Stimulated activated CD4-positive, alpha-beta T cell treated with anti-CD3 and anti-CD28 coated beads, Interleukin-15, amount 100 ng/mL, for 24 hours (primary cell): Measurements from ENCODE around the gene ACBD6.
"Not testable (repeated sequence)": the region's sequence is repeated elsewhere in the genome, so short reads cannot be mapped to it uniquely, and the experiment has no call there.

Experiments
- DNase-seq: peaks from one replicate; pipeline ENCODE4 v3.0.0-alpha.2; 2020

Gene ACBD6

DNA sequence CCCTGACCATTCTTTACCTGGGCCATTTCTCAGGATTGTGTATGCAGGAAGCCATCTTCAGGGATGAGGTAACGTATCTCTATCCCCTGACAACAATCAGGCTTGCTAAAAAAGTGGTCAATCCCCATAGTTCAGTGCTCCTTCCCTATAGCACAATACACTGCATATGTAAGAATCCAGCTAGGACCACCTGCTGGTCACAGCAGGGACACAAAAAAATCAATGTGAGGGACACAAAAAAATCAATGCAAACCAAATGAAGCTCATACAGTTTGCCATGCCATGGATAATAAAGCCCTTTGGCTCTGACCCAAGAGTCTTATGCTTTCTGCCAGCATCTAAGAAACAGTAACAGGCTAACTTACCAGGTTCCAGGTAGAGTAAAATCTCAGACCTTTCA lies 16.3 kb downstream of the ACBD6 start:
- no peak for DNase-seq

DNA sequence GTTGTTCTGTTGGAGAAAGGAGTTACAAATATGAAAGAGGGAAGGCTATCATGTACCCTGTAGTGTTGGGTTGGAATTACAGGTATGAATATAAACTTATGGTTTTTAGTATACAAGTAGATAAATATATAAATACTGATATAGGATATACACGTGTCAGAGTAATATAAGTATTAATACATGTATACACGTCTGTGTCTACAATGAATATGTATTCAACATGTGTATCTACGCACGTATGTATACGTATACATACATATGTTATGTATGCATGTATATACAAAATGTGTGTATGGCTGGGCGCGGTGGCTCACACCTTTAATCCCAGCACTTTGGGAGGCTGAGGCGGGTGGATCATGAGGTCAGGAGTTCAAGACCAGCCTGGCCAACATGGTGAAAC lies 17.9 kb downstream of the ACBD6 start:
- no peak for DNase-seq

DNA sequence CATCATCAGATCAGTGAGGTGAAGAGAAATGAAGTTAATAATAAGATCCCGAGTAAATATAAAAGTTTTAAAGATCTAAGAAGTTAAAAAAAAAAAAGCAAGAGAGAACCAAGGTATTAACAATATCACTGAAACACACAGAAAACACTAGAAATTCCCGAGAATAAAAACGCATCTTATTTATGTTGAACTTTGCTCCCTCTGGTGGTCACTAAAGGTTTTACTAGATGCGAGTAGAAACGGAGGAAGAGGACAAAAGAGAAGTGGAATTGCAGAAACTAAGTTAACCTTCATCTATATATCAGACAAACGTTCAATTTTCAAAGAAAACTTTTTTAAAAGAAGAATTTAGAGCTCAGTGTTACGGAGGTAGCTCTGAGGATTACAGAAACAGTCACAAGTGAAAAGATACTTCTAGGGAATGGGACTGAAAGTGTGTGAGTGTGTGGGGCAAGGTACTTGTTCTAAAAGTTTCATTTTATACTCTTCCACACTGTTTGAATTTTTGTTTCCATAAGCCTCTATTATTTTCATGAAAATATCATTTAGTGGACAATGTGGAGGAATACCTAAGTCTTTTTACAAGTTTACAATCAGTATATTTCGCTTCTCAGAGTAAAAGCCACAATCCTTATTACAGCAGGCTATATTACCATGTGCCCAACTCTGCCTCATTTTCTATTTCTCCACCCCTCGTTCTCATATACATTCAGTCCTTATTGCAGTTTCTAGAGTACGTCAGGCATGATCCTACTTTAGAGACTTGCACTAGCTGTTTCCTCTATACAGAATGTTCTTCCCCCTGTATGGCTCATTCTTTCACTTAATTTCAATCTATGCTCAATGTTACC lies 19.7 kb downstream of the ACBD6 start:
- DNase-seq, result no peak

DNA sequence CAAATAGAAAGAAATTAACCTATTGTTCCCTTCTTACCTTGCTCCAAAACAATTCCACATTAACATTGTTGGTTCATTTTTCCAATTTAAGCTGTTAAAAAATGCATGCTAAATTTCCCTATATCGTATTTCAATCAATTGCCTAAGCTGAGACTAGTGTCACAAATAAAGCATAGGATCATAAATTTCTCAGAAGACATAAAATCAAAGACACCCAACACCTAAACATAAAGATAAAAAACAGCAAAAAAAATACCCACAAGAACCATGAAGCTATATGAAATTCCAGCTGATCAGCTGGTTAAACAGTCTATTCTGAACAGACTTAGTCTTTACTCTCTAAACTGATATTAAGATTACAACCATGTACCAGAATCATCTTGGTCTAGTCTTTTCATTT lies 32.3 kb downstream of the ACBD6 start:
- no peak for DNase-seq

DNA sequence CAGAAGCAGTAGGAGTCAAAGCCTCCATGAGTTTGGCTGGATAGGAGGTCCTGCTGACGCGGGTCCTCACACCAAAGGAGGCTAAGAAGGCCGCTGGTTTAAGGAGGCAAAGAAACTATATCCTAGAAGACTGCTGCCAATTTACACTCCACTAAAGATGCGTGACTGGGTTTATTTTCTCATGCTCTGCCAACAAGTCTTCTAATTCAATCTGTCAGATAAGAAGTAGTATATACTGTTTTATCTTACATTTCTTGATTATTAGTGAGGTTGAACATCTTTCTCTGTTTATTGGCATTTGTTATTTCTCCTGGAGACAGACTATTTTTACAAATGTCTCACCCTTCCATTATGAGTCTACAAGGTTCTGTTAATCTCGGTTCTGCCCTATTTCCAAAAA lies 34.1 kb downstream of the ACBD6 start:
- DNase-seq, result no peak

DNA sequence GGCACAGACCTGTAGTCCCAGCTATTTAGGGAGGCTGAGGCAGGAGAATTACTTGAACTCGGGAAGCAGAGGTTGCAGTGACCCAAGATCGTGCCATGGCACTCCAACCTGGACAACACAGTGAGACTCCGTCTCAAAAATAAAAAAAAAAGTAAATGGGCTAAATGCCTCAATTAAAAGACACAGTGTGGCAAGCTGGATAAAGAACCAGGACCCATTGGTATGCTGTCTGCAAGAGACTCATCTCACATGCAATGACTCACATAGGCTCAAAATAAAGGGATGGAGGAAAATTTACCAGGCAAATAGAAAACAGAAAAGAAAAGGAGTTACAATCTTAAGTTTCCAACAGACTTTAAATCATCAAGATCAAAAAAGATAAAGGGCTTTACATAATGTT lies 40.3 kb downstream of the ACBD6 start:
- no peak for DNase-seq

DNA sequence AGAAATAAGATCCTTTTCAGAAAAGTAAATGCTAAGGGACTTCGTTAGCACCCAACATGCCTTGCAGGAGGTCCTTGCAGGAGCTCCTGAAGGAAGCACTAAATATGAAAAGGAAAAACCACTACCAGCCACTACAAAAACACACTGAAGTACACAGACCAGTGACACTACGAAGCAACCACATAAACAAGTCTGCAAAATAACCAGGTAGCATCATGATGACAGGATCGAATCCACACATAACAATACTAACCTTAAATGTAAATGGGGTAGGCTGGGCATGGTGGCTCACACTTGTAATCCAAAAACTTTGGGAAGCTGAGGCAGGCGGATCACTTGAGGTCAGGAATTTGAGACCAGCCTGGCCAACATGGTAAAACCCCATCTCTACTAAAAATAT lies 40.7 kb downstream of the ACBD6 start:
- not testable (repeated sequence) for DNase-seq

DNA sequence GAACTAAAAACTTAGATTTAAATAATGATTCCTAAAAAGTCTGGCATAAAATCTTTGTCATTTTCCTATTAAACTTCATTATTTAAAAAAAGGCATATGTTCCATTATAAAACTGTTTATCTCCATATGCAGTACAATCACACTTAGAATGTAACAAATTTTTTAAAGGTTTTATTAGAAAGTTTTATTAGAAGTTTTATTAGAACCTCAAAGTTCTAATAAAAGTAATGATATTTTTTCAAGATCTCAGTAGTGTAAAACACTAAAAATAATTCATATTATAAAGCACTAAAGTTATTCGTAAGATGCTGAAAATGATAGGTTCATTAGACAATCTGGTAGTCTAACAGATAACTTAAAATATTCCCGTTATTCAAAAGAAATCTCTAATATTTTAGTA lies 43.6 kb downstream of the ACBD6 start:
- DNase-seq, result no peak

DNA sequence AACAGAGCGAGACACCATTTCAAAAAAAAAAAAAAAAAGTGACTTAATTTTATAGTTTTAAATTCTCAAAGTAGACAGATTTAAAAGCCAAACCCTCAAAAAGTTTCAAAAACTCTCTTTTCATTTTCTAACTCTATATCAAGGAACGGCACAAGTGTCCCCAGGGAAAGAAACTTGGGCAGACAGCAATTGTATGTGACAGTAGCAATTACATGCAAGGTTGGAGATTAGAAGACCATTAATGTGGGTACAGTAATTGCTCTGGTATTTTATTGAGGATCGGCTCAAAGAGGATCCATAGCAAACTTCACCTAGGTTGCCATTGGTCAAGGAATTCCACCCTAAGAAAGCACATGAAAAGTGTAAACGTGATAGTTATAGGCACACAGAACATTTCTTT lies 46.2 kb downstream of the ACBD6 start:
- no peak for DNase-seq

DNA sequence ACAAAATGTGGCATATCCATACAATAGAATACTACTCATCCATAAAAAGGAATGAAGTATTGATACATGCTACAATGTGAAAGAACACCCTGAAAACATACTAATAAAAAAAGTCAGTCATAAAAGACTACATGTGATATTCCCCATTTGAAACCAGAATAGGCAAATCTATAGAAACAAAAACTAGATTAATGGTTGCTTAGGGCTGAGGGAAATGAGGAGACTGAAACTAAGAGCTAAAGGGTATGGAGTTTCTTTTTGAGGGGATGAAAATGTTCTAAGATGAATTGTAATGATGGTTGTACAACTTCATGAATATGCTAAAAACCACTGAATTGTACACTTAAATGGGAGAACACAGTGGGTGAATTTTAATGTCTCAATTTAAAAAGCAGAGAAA lies 50.9 kb downstream of the ACBD6 start:
- DNase-seq, result no peak

DNA sequence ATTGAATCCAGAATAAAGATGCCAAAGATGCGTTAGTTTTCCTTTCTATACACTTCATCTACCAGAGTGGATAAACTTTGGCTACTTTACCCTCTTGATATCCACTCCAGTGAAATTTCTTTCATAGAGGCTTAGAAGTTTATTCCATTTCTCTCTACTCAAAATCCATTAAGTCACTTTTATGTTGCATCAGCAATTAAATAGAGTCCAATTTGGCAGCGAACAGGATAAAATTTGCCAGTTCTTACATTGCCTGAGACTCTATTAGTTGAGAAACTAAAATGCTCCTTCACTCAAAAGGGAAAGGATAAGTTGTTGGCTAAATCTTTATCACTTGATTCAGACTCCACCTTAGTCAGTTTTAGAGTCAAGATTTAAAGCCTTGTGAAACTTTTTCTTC lies 57.9 kb downstream of the ACBD6 start:
- DNase-seq, result no peak

DNA sequence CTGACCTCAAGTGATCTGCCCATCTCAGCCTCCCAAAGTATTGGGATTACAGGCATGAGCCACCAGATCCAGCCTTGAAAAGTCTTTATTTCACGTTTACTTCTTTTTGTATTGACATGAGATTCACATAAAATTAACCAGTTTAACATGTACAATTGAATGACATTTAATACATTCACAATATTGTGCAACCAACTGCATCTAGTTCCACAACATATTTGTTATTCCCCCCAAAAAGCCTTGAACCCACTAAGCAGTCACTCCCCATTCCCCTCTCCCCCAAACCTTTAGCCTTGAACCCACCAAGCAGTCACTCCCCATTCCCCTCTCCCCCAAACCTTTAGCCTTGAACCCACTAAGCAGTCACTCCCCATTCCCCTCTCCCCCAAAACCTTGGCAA lies 62.0 kb downstream of the ACBD6 start:
- DNase-seq, result no peak

DNA sequence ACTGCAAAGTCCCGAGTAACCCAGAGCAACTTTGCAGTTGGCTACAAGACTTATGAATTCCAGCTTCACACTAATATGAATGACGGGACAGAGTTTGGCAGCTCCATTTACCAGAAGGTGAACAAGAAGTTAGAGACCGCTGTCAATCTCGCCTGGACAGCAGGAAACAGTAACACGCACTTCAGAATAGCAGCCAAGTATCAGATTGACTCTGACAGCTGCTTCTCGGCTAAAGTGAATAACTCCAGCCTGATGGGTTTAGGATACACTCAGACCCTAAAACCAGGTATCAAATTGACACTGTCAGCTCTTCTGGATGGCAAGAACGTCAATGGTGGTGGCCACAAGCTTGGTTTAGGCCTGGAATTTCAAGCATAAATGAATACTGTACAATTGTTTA lies 66.8 kb downstream of the ACBD6 start:
- DNase-seq, result no peak

DNA sequence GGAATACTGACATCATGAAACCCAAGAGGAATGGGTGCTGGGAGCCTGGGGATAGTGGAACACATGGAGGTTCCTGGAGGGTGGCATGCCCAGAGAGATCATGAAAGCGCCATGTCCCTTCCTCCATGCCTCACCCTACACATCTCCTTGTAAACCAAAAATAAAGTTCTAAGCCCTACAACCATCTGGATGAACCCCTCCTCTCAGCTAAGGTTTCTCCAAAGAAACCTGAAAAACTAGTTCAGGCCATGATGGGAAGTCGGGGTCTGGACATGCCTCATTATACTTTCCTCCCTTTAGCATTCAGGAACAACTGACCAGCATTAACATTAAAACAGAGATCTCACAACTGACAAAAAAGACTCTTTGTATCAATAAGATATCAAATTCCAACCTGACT lies 68.5 kb downstream of the ACBD6 start:
- no peak for DNase-seq

DNA sequence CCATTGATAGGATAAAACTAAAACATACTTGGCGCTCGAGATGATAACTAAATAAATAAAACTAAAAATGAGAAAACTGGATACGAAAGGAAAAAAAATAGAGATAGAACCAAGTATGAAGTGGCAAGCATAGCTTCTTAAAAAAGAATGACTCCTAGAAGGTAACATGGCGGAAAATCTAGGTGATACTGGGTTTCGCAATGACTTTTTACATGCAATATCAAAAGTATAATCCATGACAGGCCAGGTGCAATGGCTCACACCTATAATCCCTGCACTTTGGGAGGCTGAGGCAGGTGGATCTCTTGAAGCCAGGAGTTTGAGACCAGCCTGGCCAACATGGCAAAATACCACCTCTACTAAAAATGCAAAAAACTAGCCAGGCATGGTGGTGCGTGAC lies 70.7 kb downstream of the ACBD6 start:
- no peak for DNase-seq

DNA sequence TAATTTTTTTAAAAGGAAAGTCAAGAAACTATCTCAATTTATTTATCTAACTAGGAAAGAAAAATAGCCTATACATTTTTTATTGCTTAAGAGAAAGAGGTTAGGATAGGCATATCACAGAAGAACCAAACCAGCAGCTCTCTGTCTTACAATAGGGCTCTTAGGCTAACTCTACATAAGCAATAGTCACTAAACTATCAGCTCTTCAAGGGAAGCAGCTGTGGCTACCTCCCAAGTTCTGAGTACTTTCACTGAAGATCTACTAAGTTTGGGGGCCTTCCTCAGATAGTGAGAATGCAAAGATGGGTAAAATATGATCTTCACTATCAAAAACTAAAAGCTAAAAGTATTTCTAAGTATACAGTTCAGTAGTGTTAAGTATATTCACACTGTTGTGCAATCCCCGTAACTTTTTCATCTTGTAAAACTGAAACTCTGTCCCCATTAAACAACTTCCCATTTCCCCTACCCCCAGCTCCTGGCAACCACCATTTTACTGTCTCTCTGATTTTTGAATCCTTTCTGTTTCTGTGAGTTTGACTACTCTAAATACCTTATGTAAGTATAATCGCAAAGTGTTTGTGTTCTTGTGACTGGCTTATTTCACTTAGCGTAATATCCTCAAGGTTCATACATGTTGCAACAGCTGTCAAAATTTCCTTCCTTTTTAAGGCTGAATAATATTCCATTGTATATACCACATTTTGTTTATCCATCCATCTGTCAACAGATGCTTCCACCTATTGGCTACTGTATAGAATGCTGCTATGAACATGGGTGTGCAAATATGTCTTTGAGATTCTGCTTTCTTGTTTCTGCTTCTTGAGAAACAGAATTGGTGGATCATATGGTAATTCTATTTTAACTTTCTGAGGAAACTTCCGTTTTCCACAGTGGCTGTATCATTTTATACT lies 73.3 kb downstream of the ACBD6 start:
- DNase-seq, result no peak

DNA sequence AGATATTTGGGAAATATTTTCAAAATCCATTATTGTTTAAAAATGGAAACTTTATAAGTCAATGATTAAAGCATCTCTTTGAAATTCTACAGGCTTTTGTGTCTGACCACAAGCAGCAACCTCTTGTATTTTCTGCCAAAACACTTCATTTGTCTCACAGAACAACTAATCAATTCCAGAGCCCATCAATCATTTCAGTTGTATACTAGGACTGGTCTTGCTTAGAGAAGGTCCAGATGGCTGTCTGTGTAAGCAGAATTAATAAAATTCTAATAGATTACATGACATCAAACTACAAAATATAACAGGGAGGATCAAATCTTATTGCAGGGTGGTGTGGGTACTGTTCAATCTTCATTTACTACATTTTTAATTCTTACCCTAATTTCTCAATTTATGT lies 76.4 kb downstream of the ACBD6 start:
- DNase-seq, result no peak

DNA sequence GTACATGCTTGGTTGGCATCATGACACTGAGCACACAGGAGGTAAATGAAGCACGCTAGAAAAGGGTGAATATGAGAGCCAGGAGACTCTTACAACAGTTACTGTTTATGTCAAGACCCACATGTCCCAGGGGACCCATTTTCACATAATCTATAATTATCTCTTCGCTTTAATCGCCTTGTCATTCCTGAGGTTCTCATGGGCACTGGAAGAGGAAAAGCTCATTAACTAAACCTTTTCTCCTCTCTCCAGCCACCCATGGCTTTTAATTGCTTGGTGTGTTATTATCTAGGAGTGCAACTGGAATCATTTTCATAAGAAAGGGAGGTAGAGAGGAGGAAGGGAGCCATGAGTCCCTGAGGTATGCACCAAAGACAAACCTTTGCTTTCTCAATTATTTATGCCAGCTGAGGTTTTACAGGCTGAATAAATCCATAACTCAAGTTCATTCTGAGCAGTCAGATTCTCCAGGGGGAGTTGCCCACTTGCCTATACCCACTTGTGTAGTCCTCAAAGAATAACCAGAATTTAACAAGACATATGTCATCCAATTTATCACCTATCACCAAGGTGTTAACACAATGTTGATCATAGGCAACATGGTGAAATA lies 77.4 kb downstream of the ACBD6 start:
- no peak for DNase-seq

DNA sequence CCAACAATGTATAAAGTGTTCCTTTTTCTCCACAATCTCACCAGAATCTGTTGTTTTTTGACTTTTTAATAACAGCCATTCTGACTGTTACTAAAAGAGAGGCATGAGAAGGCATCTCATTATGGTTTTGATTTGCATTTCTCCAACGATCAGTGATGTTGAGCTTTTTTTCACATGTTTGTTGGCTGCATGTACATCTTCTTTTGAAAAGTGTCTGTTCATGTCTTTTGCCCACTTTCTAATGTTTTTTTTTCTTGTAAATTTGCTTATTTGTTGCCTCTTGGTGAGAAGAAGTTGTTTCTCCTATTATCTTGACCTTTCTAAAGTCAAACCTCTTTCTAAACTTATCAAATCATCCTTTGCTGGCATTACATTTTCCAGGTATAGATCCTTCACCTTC lies 80.8 kb downstream of the ACBD6 start:
- DNase-seq, result no peak

DNA sequence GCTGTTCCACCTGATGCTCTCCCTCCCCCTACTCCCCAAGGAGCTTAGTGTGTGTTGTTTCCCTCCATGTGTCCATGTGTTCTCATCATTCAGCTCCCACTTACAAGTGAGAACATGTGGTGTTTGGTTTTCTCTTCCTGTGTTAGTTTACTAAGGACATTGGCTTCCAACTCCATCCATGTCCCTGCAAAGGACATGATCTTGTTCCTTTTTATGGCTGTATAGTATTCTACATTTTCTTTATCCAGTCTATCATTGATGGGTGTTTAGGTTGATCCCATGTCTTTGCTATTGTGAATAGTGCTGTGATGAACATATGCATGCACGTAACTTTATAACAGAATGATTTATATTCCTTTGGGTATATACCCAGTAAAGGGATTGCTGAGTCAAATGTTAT lies 81.2 kb downstream of the ACBD6 start:
- not testable (repeated sequence) for DNase-seq

DNA sequence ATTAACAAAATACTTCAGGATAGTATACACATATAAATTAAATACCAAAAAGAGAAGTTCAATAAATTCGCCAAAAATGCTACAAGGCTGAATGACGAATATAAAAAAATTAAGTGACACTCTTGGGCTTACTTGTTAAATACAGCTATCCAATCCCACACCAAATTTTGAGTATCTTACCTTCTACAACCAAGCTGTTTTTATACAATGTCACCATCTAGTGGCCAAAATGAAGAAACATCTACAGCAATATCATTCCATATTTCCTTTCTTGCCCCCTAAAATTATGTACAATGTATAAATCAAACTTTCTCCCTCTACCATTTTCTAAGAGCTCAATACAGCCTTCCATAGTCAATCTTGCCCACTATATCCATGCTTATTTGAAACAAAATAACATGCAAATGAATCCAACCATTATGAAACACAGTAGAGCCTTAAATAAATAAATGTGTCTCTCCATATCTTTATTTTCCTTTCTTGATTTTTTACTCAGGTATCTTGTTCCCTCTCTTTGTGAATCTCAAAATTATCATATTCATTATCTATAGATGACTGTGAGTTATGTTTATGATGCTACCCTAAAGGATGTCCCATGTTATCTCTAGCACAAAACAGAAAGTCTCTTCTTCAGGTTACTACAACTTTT lies 86.3 kb downstream of the ACBD6 start:
- no peak for DNase-seq

DNA sequence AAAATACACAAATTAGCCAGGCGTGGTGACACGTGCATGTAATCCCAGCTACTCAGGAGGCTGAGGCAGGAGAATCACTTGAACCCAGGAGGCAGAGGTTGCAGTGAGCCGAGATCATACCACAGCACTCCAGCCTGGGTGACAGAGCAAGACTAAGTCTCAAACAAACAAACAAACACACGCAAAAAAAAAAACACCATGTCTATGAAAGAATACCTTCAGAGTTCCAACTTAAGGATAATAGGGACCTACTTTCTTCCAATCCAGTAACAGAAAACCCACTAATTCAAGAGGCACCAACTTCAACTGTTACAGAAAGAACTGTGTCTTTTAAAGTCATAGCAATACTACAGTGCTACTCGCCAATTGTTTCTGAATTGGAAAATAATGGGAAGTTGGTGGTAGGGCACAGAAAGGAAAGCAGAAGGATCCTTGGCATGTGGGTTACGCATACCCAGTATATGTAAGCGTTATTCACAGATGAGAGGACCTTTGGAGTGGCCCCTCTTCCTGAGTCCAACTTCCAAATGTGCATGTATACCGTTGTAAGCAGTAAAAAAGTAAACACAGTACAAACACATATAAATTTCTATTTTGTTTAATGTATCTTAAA lies 87.0 kb downstream of the ACBD6 start:
- no peak for DNase-seq

DNA sequence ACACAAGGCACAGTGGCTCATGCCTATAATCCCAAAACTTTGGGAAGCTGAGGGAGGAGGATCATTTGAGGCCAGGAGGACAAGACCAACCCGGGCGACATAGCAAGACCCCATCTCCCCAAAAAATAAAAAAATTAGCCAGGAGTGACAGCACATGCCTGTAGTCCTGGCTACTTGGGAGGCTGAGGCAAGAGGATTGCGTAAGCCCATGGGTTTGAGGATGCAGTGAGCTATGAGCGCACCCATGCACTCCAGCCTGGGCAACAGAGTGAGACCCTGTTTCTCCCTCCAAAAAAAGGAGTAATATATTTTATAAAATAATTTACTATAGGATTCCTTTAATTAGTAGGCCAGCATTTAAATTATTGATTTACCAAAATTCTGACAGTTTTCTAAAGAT lies 89.8 kb downstream of the ACBD6 start:
- no peak for DNase-seq
